Loucy (cell line): ENCODE measurements around the gene AP2B1.

ENCODE experiments used
- H2AFZ ChIP-seq: fragments of 200-600 bp; sonication (generic); 2 replicates; pipeline ENCODE4 v1.6.0; 2016; ENCODE audit warnings: antibody characterized with exemption, mild to moderate bottlenecking, low read length, moderate library complexity
- H3F3A ChIP-seq: fragments of 200-600 bp; 2 replicates; pipeline ENCODE4 v1.6.0; 2016; ENCODE audit warnings: antibody characterized with exemption, low read depth, mild to moderate bottlenecking
- H3K27me3 ChIP-seq: fragments of 200-600 bp; sonication (generic); 2 replicates; pipeline ENCODE4 v1.6.1; 2014; ENCODE audit warnings: low read length, mild to moderate bottlenecking; ENCODE audit not compliant: insufficient read depth, poor library complexity, severe bottlenecking
- H3K36me3 ChIP-seq: fragments of 200-600 bp; sonication (generic); 2 replicates; pipeline ENCODE4 v1.6.1; 2016; ENCODE audit warnings: low read length; ENCODE audit not compliant: insufficient read depth
- H3K4me1 ChIP-seq: fragments of 200-600 bp; sonication (generic); 2 replicates; pipeline ENCODE4 v1.5.1; 2014; ENCODE audit warnings: low read length, mild to moderate bottlenecking; ENCODE audit not compliant: insufficient read depth, poor library complexity, severe bottlenecking
- H3K4me2 ChIP-seq: fragments of 200-600 bp; sonication (generic); 2 replicates; pipeline ENCODE4 v1.6.0; 2014; ENCODE audit warnings: antibody characterized with exemption, low read length, low read depth, mild to moderate bottlenecking; ENCODE audit not compliant: poor library complexity, severe bottlenecking
- H3K4me3 ChIP-seq: fragments of 200-600 bp; sonication (generic); 2 replicates; pipeline ENCODE4 v1.5.1; 2014; ENCODE audit warnings: low read length, mild to moderate bottlenecking, mixed read lengths; ENCODE audit not compliant: poor library complexity, severe bottlenecking
- H3K79me2 ChIP-seq: fragments of 200-600 bp; sonication (generic); 2 replicates; pipeline ENCODE4 v1.6.1; 2014; ENCODE audit warnings: low read length; ENCODE audit not compliant: insufficient read depth
- H3K9ac ChIP-seq: fragments of 200-600 bp; sonication (generic); 2 replicates; pipeline ENCODE4 v1.6.0; 2014; ENCODE audit warnings: mild to moderate bottlenecking, low read depth, low read length, moderate library complexity; ENCODE audit not compliant: poor library complexity, severe bottlenecking
- H3K9me2 ChIP-seq: fragments of 200-600 bp; sonication (generic); replicated peaks from 2 replicates; pipeline ENCODE4 v1.6.1; 2016; ENCODE audit warnings: low read depth, low read length, mixed read lengths
- H3K9me3 ChIP-seq: fragments of 200-600 bp; sonication (generic); 2 replicates; pipeline ENCODE4 v1.6.1; 2014; ENCODE audit warnings: mild to moderate bottlenecking, antibody characterized with exemption, low read length, low read depth; ENCODE audit not compliant: insufficient read depth
- H4K20me1 ChIP-seq: fragments of 200-600 bp; sonication (generic); 2 replicates; pipeline ENCODE4 v1.6.0; 2014; ENCODE audit warnings: antibody characterized with exemption, low read length, mild to moderate bottlenecking; ENCODE audit not compliant: insufficient read depth, poor library complexity, severe bottlenecking
- CTCF ChIP-seq: fragments of 200-600 bp; sonication (generic); conservative IDR thresholded peaks from 2 replicates; pipeline ENCODE4 v1.5.1; 2014; ENCODE audit warnings: mild to moderate bottlenecking, antibody characterized with exemption, low read length
- EZH2phosphoT487 ChIP-seq: fragments of 200-600 bp; IDR thresholded peaks from 2 replicates; pipeline ENCODE4 v1.6.1; 2018; ENCODE audit warnings: antibody characterized with exemption, mild to moderate bottlenecking, moderate library complexity, borderline replicate concordance

AP2B1 gene

DNA sequence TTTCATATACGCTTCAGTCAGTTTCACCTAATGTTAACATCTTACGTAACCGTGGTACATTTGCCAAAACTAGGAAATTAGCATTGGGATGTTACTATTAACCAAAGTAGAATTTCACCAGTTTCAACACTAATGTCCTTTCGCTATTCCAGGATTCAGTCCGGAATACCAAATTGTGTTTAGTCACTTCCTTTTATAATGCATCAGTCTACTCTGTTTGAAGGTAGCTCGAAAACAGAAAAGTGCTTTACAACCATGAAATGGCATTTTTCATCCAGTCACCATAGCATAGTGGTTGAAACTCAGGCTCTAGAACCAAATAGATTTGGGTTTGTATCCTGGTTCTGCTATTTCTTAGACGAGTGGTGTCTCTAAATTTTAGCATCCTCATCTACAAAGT is 29.4 kb downstream of the AP2B1 start:
- no peaks in the 10 kb centered on the region for H3K4me1 ChIP-seq
- no peaks in the 10 kb centered on the region for H3K9me3 ChIP-seq
- TF ChIP-seq EZH2phosphoT487, result no peak
- no peak for TF ChIP-seq CTCF
- no peak overlapping the region for H3K4me2 ChIP-seq
- H4K20me1 ChIP-seq, result no peaks in the 10 kb centered on the region
- H3K9ac ChIP-seq, result no peak overlapping the region
- H3F3A ChIP-seq, result no peaks in the 10 kb centered on the region
- no peaks in the 10 kb centered on the region for H3K27me3 ChIP-seq
- peaks cover 5% of the 10 kb centered on the region; the same call in 1 of the 2 replicates for H3K36me3 ChIP-seq
- H3K4me3 ChIP-seq, result no peak overlapping the region
- no peaks in the 10 kb centered on the region for H3K9me2 ChIP-seq
- no peak overlapping the region for H2AFZ ChIP-seq
- H3K79me2 ChIP-seq, result no peaks in the 10 kb centered on the region

- Histone ChIP-seq H2AFZ (no peak overlapping the region), H3K4me3 (no peak overlapping the region), H3F3A (no peaks in the 10 kb centered on the region), H3K4me2 (no peak overlapping the region), H3K27me3 (no peaks in the 10 kb centered on the region), H3K36me3 (peaks cover 3% of the 10 kb centered on the region; the same call in 1 of the 2 replicates), H3K9ac (no peak overlapping the region), H3K4me1 (no peaks in the 10 kb centered on the region), H3K79me2 (no peaks in the 10 kb centered on the region), H3K9me3 (no peaks in the 10 kb centered on the region), H3K9me2 (no peaks in the 10 kb centered on the region), H4K20me1 (no peaks in the 10 kb centered on the region)
- TF ChIP-seq CTCF (no peak), EZH2phosphoT487 (no peak)
Observed at GRCh38 chr17:35617505-35617904, 30.4 kb downstream of the AP2B1 start.

DNA sequence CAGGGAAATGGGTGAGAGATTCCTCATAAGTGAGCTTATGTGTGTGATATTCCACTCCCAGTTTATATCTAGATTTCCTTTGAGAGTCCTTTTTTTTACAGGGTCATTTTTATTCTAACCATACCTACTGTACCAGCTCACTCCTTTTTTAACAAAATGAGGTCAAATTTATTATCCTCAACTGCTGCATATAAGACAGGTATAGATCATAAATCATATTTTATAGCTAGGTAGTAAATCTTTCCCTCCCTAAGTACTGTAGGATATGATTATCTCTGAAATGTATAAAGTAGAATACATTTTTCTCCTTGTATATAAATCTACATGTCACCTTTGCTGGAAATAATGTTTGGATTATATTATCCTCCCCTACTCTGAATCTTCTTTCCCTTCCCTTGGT is 31.5 kb downstream of the AP2B1 start:
- no peak overlapping the region for H3K4me3 ChIP-seq
- H3F3A ChIP-seq, result no peaks in the 10 kb centered on the region
- no peak overlapping the region for H3K4me2 ChIP-seq
- no peak overlapping the region for H3K9ac ChIP-seq
- TF ChIP-seq CTCF (no peak), EZH2phosphoT487 (no peak)
- no peaks in the 10 kb centered on the region for H3K27me3 ChIP-seq
- no peak overlapping the region for H2AFZ ChIP-seq
- H3K9me2 ChIP-seq, result no peaks in the 10 kb centered on the region
- H3K9me3 ChIP-seq, result no peaks in the 10 kb centered on the region
- H4K20me1 ChIP-seq, result no peaks in the 10 kb centered on the region
- peaks cover 3% of the 10 kb centered on the region; the same call in 1 of the 2 replicates for H3K36me3 ChIP-seq
- no peaks in the 10 kb centered on the region for H3K4me1 ChIP-seq
- H3K79me2 ChIP-seq, result no peaks in the 10 kb centered on the region
